Activated CD4-positive, alpha-beta T cell treated with anti-CD3 and anti-CD28 coated beads, Interleukin-2, Interleukin-6, amounts not matched to agents 100 ng/mL and 50 ng/mL, durations not matched to agents 16 hours and 8 hours (primary cell): ENCODE measurements around the gene NUP205.

Experiments used
- DNase-seq: peaks from one replicate; pipeline ENCODE4 v3.0.0-alpha.2; 2020

NUP205 gene, protein sequence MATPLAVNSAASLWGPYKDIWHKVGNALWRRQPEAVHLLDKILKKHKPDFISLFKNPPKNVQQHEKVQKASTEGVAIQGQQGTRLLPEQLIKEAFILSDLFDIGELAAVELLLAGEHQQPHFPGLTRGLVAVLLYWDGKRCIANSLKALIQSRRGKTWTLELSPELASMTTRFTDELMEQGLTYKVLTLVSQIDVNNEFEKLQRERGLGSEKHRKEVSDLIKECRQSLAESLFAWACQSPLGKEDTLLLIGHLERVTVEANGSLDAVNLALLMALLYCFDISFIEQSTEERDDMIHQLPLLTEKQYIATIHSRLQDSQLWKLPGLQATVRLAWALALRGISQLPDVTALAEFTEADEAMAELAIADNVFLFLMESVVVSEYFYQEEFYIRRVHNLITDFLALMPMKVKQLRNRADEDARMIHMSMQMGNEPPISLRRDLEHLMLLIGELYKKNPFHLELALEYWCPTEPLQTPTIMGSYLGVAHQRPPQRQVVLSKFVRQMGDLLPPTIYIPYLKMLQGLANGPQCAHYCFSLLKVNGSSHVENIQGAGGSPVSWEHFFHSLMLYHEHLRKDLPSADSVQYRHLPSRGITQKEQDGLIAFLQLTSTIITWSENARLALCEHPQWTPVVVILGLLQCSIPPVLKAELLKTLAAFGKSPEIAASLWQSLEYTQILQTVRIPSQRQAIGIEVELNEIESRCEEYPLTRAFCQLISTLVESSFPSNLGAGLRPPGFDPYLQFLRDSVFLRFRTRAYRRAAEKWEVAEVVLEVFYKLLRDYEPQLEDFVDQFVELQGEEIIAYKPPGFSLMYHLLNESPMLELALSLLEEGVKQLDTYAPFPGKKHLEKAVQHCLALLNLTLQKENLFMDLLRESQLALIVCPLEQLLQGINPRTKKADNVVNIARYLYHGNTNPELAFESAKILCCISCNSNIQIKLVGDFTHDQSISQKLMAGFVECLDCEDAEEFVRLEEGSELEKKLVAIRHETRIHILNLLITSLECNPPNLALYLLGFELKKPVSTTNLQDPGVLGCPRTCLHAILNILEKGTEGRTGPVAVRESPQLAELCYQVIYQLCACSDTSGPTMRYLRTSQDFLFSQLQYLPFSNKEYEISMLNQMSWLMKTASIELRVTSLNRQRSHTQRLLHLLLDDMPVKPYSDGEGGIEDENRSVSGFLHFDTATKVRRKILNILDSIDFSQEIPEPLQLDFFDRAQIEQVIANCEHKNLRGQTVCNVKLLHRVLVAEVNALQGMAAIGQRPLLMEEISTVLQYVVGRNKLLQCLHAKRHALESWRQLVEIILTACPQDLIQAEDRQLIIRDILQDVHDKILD (N-terminal part only)

DNA sequence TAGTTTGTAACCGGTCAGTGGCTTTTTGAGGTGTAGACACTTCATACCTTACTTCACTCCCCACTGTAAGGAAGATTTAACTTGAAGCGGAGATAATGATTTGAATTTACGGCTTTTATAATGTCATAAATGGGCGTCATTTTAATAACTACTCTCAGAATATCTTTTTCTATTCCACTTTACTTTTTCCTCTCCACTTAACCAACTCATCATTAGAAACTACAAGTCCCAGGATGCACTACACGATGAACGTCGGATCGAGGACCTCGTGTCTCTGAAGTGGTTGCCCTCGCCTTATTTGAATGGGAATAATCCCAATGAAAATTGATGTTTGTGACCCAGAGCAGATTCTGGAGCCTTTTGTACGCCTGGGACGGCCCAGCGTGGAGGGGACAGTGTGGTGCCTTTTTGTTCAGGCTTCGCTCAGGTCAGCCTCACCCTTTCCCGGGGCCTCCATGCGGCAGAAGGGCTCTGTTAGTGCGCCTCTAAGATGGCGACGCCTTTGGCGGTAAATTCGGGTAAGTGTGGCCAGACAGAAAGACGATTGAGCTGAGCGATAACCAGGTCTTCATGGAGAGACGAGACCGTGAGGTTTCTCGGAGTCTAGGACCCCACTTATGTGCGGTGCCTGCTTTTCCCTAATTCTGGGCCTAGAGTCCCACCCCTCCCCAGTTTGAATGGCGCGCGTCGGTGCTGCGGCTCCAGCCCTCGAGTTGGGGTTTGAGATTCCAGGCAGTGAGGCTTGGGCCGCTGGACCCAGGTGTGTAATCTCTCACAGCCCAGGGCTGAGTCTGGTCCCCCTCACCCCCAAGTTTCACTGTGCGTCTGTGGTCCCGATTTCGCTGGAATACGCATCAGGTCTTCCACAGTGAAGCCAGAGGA lies at the start of gene NUP205:
NUP205 (plus strand) TSS at position 463 of the 882 bp plus-strand sequence; CDS start at position 491, 28 bp downstream.
- DNase-seq: peak; percentile 80

DNA sequence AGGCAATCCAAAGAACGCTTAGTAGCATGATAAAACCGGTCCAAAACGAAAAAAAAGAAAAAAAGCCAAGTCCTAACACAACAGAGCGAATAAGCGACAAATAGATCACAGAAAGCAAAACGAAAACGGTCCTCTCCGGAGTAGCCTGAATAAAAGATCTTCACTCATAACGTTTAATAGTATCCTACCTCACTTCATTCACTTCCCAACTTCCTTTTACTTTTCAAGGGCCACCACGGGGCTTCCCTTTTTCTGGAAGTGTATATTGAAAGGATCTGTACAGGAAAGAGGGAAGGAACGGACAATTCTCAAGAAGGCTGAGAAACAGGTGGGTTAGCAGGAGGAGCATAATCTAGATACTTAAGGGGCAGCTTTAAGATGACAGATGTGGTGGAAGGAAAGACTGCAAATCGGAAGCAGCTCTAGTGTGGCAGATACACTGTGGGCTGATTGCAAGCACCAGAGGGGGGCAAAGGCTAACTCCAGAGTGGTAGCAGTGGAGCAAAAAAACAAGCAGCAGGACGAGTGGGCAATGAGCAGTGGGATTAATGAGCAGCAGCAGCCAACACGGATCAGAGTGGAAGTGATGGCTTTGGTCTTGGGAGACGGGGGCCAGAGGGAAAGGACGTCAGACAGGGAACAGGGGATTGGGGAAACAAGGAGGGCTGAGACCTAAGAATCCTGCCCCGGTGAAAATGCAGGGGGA lies 48.7 kb upstream of the NUP205 start:
- peak; percentile 43 for DNase-seq

DNA sequence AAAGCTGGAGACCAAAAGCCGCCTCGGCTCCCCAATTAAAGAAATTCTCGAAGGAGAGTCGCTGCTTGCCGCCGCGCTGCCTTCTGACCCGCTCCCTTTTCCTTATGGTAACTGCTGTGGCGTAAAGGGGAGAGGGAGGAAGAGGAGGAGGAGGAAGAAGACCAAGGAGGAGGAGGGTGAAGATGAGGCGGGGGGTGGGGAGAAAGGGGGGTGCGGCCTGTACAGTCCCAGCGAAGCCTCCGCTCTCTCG lies 48.2 kb upstream of the NUP205 start:
- no peak for DNase-seq

DNA sequence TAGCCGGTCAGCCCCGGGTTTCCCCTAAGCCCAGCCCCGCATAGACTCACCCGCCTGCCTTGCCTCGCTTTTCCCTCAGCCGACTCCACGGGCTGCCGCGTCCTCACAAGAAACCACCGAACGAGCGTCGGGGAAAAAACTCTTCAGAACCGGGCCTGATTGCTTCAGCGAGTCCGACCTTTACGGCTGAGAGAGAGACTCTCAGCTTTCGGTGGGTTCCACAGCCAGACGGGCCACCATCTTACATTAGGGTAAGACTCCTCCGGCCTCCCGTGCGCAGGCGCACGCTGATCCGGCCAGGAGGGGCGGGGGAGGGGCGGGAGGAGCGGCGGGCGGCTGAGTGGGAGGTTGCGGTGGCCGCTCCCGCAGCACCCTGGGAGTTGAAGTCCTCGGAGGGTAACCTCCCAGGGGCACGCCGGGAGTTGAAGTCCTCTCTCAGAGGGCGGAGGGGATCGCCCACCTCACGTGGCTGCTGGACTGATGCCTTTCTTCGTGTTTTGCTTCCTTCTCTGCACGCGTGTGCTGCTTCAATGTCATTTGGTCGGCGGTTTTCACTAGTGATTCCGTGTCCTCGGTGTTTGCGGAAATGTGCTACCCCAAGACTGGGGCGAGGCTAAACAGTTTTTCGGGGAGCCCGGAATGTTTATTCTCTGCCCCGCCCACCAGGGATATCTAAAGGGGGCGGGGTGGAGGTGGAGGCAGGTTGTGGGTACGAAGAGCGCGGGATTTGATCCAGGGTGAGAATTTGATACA lies 47.7 kb upstream of the NUP205 start, which contains the start of gene CNOT4:
CNOT4 (minus strand) TSS at position 264 of the 753 bp plus-strand sequence. CDS start 71,771 bp downstream, outside the sequence.
- DNase-seq: peak; percentile 98

DNA sequence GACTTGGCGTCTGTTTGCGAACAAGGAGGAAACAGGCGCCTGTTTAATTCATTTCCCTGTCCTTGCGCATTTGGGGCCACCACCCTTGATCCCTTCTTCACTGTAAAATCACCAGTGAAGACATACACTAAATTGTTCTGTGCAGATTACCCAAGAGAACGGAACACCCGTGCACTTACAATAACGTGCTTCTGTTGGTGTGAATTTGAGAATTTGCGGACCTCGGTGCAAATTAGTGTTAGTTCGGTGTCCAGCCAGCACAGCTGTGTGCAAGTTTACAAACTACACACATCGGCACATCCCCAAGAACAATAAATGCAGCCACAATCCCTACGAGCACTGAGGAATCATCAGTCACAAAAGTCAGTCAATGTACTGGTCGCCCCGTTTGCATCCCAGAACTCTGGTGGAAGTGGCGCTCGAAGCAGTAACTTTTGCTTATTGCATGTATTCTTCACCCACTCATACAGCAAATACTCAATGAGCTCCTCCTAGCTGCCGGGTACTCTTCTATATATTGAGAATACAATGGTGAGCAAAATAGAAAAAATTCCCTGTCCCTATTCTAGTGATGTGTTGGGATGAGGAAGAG lies 47.0 kb upstream of the NUP205 start:
- DNase-seq: peak; percentile 3

DNA sequence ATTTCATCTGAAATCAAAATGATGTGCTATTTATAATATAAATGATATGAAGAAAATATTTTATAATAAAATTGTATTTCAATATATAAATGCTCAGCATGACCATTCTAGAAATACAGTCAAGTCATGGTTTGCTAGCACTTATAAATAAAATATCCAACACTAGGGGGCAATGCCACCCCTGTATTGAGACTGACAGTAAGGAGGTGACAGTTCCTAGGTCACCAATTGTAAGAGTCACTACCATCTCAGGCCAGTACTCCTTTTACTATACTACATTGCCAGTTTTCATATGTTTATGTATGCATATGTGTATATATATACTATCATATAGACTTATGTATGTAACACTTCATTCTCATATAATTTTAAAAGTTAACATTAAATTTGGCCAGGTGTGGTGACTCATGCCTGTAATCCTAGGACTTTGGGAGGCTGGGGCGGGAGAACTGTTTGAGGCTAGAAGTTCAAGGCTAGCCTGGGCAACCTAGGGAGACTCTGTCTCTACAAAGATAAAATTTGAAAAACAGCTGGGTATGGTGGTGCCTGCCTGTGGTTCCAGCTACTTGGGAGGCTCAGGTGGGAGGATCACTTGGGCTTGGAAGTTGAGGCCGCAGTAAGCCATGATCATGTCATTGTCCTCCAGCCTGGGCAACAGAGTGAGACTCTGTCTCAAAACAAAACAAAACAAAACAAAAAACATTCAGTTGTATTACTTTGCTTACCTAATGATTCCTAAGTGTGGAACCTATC lies 45.4 kb upstream of the NUP205 start:
- DNase-seq: peak; percentile 77

DNA sequence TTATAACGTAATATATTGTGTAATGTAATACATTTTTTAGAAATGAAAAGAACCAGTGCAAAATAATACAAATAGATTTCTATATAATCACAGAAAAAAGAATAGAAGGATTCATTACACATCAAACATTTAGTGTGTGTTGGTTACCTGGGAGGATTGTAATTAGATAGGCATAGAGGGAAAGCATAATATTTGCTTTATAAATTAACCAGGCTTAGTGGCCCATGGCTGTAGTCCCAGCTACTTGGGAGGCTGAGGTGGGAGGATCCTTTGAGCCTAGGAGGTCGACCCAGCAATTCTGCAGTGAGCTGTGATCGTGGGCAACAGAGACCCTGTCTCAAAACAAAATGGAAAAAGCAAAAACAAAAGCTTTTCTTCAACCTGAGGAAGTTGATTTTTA lies 42.9 kb upstream of the NUP205 start:
- no peak for DNase-seq

DNA sequence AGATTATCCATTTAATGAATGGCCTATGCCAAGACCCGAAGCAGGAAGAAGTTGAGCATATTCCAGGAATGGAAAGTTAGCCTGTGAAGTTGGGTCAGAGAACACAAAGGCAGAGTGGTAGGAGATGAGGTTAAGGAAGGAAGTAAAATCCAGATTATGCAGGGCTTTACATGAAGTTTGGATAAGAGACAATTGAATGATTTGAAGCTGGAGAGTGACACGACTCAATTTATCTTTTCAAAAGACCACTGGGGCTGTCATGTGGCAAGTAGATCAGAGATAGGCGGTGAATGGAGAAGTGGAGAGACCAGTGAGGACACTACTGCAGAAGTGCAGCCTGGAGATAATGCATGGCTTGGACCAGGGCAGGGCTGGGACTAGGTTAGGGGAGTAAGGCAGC lies 40.7 kb upstream of the NUP205 start:
- no peak for DNase-seq

DNA sequence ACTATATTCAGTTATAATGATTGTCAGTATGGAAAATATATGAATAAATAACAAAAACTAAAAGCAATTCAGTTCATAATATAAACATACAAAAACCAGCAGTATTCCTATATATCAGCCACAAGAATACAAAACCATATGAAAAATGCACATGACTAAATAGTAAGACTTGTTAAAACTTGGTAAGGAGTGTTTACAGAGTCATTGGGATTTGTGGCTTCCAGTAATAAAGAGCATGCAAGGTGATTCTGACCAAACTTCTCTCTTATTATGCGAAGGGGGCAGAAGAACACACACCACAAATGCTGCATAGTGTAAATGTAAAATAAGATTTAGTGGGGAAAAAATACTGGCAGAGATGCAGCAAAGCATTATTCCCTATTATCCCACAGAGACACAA lies 39.0 kb upstream of the NUP205 start:
- DNase-seq: no peak

DNA sequence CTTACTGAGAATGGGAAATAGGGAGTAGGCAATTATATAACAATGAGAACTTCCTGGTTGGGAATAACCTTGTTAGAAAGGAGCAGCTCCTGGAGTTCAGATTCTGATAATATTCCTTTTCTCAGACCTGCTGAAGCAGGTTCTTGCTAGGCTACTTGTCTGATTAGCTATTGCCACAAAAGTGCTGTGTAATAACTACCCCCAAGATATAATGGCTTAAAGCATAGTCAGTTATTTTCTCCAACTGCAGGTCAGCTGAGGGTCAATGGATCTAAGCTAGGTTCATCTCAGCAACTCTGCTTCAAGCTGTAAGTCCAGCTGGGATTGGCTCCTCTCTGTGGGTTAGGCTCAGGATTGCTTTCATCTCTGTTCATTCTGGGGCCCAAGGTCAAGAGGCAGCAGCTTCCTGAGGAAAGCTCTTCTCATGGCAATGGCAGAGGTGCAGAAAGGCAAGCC lies 38.5 kb upstream of the NUP205 start:
- DNase-seq: no peak

DNA sequence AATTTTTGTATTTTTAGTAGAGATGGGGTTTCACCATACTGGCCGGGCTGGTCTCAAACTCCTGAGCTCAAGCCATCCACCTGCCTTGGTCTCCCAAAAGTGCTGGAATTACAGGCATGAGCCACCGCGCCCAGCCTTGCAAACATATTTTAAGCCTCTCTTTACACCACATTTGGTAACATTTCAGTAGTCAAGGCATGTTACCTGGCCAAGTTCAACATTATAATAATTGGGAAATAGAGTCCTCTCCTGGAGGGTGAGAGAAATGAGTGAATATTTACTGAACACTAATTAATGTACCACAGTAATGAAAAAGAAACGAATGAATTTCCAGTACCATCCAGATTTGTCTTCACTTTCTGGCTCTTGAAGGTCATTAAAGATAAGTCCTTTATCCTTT lies 37.8 kb upstream of the NUP205 start:
- no peak for DNase-seq

DNA sequence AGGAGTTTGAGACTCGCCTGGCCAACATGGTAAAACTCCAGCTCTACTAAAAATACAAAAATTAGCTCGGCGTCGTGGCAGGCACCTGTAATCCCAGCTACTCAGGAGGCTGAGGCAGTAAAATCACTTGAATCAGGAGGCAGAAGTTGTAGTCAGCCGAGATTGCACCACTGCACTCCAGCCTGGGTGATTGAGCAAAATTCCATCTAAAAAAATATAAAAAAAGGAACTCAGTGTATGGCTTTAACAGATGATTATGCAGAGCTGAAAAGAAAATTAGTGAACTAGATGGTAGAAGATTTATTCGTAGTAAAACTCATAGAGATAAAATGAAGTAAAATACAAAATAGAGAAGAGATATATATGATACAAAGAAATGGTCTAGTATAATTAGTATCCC lies 35.2 kb upstream of the NUP205 start:
- no peak for DNase-seq

DNA sequence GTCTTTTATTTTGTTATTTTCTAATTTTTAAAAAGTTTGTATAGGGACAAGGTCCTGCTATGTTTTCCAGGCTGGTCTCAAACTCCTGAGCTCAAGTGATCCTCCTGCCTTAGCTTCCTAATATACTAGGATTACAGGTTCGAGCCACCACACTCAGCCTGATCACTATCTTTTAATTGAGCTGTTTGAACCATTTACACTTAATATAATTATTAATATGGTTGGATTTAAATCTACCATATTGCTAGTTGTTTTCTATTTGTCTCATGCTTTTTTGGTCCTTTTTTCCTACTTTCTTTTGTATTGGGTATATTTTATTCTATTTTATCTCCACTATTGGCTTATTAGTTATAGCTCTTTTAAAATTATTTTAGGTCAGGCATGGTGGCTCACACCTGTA lies 34.6 kb upstream of the NUP205 start:
- no peak for DNase-seq

DNA sequence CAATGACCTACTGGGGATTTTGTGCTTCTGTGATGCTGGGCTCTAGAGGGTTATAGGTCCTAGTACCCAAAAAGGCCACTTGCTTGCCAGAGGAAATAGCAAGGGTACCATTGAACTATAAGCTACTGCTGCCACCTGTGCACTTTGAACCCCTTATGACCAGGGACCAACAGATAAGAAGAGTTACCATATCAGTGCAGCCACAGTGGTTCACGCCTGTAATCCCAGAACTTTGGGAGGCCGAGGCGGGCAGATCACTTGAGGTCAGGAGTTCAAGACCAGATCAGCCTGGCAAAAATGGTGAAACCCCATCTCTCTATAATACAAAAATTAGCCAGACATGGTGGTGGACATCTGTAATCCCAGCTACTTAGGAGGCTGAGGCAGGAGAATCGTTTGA lies 32.3 kb upstream of the NUP205 start:
- DNase-seq: no peak

DNA sequence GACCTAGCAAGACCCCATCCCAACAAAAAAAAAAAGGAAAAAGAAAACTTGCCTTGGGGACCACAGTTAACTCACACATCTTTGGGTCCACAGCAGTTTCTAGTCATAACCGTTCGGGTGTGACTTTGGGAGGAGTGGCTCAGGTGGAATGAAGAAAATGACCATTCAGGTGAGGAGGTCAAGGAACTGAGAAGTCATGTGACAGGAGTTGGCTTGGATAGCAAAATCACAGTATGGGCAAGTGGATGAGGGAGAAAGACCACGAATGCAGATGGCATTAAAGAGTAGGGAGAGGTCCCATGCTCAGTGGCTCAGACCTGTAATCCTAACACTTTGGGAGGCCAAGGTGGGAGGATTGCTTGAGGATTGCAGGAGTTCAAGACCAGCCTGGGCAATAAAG lies 30.7 kb upstream of the NUP205 start:
- DNase-seq: no peak

DNA sequence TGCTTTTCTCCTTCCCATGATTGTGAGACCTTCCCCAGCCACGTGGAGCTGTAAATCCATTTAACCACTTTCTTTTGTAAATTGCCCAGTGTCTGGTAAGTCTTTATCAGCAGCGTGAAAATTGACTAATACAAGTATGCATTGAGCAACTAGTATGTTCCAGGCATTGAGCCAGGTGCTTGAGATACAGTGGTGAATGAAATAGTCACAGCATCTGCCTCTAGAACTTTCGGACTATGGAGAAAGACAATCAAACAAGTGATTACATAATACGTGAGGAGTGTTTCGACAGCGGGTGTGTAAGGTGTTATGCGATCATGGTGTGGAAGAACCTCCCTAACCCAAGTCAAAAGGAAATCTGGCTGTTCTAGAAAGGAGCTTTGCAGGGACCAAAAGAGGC lies 21.6 kb upstream of the NUP205 start:
- no peak for DNase-seq

DNA sequence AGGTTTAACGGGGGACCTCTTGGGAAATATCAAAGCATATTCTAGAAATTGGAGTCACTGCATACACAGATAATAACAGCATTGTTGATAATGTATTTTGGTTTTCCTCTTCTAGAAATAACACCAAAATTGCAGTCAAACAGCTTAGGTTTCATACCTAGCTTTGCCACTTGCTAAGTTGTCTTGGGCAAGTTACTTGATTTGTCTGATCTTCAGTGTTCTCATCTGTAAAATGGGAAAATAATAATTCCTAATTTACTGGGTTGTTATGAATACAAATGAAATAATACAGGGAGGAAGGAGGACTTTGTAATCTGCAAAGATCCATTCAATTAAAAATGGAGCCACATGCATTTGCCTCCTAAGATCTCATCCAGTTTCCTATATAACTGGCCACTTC lies 20.3 kb upstream of the NUP205 start:
- DNase-seq: no peak

DNA sequence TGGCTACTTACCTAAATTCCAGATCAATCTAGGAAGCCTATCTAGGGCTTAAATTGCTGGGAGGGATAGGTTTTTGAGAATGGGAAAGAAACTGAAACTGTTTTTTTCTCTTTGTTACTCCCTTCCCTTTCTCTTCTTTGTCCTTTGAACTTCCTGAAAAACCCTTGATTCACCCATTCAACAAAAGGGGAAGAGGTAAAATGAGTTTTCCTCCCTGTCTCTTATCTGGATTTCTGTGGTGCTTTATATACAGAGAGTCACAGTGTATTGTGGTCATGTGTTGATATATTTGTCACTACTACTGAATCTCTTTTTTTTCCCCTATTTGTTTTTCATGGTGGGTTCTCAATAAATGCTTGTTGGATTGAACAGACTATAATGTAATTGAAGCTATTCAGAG lies 19.8 kb upstream of the NUP205 start:
- no peak for DNase-seq

DNA sequence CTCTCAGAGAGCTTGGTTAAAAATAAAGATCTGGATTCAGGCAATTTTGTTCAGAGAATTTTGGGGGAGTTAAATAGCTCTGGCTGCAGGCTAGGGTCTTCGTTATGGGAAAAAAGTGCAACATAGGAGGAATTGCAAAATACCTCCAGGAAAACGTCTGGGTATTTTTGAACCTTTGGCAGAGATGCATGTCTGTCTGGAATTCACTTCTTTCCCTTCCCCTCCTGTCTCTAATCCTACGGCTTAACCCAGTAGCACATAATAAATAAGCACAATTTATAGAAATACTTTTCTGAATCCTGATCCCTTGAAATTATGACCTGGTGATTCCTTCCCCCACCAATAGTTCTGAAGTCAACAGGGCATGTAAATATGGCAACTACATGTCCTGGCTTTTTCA lies 19.3 kb upstream of the NUP205 start:
- DNase-seq: no peak

DNA sequence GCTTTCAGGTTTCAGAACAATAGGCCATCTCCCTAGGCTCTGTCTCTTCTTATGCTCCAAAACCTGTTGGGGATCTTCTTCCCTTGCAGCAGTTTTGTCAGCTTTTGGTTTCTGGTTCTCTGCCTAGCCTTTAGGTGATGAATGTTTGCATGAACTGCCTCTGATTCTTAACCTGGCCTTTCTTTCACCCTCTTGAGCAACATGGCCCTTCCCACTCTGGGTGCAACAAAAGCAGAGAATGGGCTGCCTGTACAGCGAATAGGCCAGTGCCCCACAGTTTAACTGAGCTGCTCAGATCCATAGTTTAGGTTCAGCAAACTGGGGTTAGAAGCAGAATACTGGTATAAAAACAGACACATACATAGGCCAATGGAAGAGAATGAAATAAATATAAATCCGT lies 18.1 kb upstream of the NUP205 start:
- DNase-seq: no peak
